Common myeloid progenitor, CD34-positive (primary cell): ENCODE data around the gene SP110.

Source experiments
- CTCF ChIA-PET: fragments of 350-600 bp; sonication (Branson Sonifier 250); formaldehyde crosslinking; loops from one replicate; lab custom pipeline; 2021; ENCODE audit warnings: antibody characterized with exemption; lab: Charles Lee
- POLR2A ChIA-PET: fragments of 350-600 bp; sonication (Branson Sonifier 250); formaldehyde crosslinking; loops from one replicate; lab custom pipeline; 2021; ENCODE audit warnings: antibody characterized with exemption; lab: Charles Lee
- DNase-seq, 3 donors: peaks; one replicate each; pipeline versions ENCODE4 v3.0.0 to v3.0.0-alpha.2; 2013
- H3K27ac ChIP-seq, 2 experiments: 1 replicate in 1 of 2; 2 replicates in 1 of 2; pipeline ENCODE4 v1.7.0; 2013; ENCODE audit warnings: inconsistent platforms in 2 of 2, low read length in 2 of 2, mild to moderate bottlenecking in 2 of 2, low read depth in 1 of 2, moderate library complexity in 1 of 2; ENCODE audit not compliant: severe bottlenecking in 2 of 2, insufficient read depth in 1 of 2, poor library complexity in 1 of 2
- H3K27me3 ChIP-seq, 5 experiments: replicated peaks in 2 of 5; 1 replicate in 3 of 5; 2 replicates in 2 of 5; pipeline versions ENCODE4 v1.6.1 to v1.7.0; 2013; ENCODE audit warnings: low read length in 4 of 5, mild to moderate bottlenecking in 2 of 5, moderate library complexity in 2 of 5, inconsistent platforms in 1 of 5; ENCODE audit not compliant: insufficient read depth in 5 of 5, control insufficient read depth in 4 of 5
- H3K36me3 ChIP-seq, 4 experiments: 1 replicate in 2 of 4; 2 replicates in 2 of 4; pipeline versions ENCODE4 v1.6.1 to v1.7.0; 2013; ENCODE audit warnings: low read length in 3 of 4, control low read depth in 1 of 4, mild to moderate bottlenecking in 1 of 4; ENCODE audit not compliant: control insufficient read depth in 4 of 4, insufficient read depth in 4 of 4
- H3K4me1 ChIP-seq, 4 experiments: 1 replicate in 3 of 4; 2 replicates in 1 of 4; pipeline versions ENCODE4 v1.6.1 to v1.7.1; 2013; ENCODE audit warnings: low read length in 3 of 4, mild to moderate bottlenecking in 3 of 4, control low read depth in 1 of 4, inconsistent platforms in 1 of 4, moderate library complexity in 1 of 4; ENCODE audit not compliant: control insufficient read depth in 4 of 4, insufficient read depth in 4 of 4; ENCODE audit errors: control extremely low read depth in 1 of 4
- H3K4me3 ChIP-seq, 7 experiments: 1 replicate in 4 of 7; 2 replicates in 3 of 7; pipeline versions ENCODE4 v1.5.1 to v1.7.0; 2013; ENCODE audit warnings: mild to moderate bottlenecking in 7 of 7, low read length in 6 of 7, moderate library complexity in 6 of 7, inconsistent platforms in 2 of 7, low read depth in 2 of 7, control low read depth in 1 of 7; ENCODE audit not compliant: insufficient read depth in 4 of 7, control insufficient read depth in 1 of 7; ENCODE audit errors: extremely low read depth in 1 of 7
- H3K9me3 ChIP-seq, 5 experiments: 1 replicate in 4 of 5; 2 replicates in 1 of 5; pipeline versions ENCODE4 v1.6.1 to v1.7.1; 2013; ENCODE audit warnings: low read length in 4 of 5, mild to moderate bottlenecking in 2 of 5, inconsistent platforms in 1 of 5, low read depth in 1 of 5, moderate library complexity in 1 of 5; ENCODE audit not compliant: control insufficient read depth in 4 of 5, insufficient read depth in 2 of 5; ENCODE audit errors: control extremely low read depth in 1 of 5
- WGBS: methylation state at CpG from one replicate; pipeline ENCODE4 v1.1.5; 2013; ENCODE audit not compliant: insufficient coverage; 5-methylcytosine and 5-hydroxymethylcytosine counted together

The SP110 gene

DNA sequence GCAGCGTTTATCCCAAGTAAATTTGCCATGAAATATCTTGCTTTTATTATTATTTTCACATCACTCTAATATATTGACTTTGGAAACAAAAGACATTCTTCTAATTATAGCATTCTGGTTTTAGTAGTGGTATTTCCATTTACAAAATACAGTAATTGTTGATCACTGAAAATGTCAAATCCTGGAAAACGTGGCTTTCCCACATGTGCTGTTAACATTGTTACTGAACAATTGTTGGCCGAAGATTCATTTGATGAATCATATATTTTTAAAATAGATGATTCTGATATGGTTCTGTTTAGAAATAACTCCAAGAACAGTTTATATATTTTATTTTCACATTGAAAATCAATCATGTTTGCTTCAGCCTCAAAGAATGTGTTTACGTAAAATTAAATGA is 38.7 kb upstream of the SP110 start:
- ChIA-PET POLR2A (no interaction called here), CTCF (no interaction called here)
- no peak overlapping the region for H3K27ac ChIP-seq
- DNase-seq, result no peak
- no peaks in the 10 kb centered on the region for H3K36me3 ChIP-seq
- no peaks in the 10 kb centered on the region for H3K4me1 ChIP-seq
- H3K9me3 ChIP-seq, result no peaks in the 10 kb centered on the region
- H3K27me3 ChIP-seq, result no peaks in the 10 kb centered on the region
- 100% methylated on average over 2 of the region's 4 CpGs for WGBS
- no peak overlapping the region for H3K4me3 ChIP-seq

DNA sequence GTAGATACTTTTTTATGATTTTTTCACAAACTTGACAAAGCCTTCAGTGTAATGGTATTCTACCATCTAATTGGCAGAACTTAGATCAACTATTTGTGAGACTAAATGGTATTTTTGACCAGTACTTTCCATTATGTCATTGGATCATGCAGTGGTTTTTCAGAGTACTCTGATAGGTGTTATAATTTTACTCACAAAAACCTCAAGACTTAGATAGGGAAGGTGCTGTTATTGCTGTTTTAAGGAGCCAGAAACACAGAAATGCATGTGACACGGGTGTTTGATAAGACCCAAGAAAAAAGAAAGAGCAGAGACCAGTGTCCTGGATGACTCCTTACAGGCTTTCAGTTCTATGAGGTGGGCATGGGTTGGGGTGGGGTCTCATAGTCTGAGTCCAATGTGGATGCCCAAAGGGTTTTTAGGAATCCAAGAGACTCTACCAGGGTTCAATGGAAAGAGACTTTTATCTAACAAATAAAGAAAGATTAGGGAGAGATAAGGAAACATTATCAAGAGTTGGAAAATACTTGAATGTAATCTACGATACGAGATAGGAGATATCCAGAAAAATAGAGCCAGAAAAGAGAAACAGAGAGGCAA is 37.0 kb upstream of the SP110 start:
- DNase-seq, result no peak
- no peak overlapping the region for H3K4me3 ChIP-seq
- POLR2A ChIA-PET, result no interaction called here
- no peaks in the 10 kb centered on the region for H3K36me3 ChIP-seq
- H3K4me1 ChIP-seq, result no peaks in the 10 kb centered on the region
- no peaks in the 10 kb centered on the region for H3K27me3 ChIP-seq
- H3K9me3 ChIP-seq, result no peaks in the 10 kb centered on the region
- 96% methylated on average over 3 of the region's 3 CpGs for WGBS
- CTCF ChIA-PET, result no interaction called here
- no peak overlapping the region for H3K27ac ChIP-seq

DNA sequence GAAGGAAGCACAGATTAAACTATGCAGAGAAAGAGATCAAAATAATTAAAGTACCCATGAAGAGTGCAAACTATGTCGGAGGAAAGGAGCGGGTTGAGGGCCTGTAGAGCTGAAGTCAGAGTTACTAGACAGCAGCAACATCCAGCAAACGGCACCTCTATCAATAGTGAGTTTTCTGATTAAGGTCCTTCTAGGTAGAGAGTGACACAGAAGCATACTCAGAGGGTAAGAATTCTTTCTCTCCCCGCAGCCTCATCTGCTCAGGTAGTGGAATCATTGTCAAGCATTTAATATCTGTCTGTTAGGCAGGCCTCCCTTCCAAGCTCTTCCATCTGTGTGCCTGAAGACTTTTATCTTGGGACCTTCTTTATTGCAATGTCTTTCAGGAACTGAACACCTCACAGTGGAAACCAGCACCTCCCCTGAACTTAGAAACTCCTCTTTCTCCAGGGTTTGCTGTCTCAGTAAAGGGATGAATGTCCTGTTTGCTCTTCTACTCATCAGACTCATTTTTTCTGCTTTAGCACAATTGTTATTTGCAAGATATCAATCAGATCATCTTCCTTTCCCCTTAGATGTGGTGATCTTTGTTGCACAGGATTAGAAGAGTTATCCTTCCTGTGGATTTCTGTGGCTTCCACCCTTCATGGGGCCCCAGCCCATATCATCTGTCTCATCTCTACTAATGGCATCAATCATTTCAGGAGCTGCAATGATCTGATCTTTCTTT is 34.5 kb upstream of the SP110 start:
- no peaks in the 10 kb centered on the region for H3K36me3 ChIP-seq
- H3K4me3 ChIP-seq, result no peak overlapping the region
- H3K27ac ChIP-seq, result no peak overlapping the region
- H3K4me1 ChIP-seq, result no peaks in the 10 kb centered on the region
- no peaks in the 10 kb centered on the region for H3K27me3 ChIP-seq
- no peak for DNase-seq
- 100% methylated on average over 3 of the region's 4 CpGs for WGBS
- CTCF ChIA-PET, result no interaction called here
- POLR2A ChIA-PET, result interaction anchor here (0.6 kb wide), 2 partner anchors 152 to 306 kb away, joined by 3 to 4 read pairs; no protein-coding TSS in a partner anchor
- no peaks in the 10 kb centered on the region for H3K9me3 ChIP-seq

DNA sequence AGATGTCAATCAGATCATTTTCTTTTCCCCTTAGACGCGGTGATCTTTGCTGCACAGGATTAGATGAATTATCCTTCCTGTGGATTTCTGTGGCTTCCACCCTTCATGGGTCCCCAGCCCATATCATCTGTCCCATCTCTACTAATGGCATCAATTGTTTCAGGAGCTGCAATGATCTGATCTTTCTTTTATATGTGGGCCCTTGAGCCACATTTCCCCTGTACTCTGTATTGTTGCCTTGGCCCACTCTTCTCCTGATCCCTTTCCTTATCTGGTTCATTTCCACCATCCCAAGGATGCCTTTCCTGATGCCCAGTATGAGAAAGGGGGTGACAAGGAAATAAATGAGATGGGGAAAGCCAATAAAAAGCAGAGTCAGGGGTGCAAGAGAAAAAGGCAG is 30.4 kb upstream of the SP110 start:
- no peaks in the 10 kb centered on the region for H3K36me3 ChIP-seq
- H3K4me1 ChIP-seq, result no peaks in the 10 kb centered on the region
- H3K9me3 ChIP-seq, result no peaks in the 10 kb centered on the region
- peaks cover 0 to 2% (median 0%) of the 10 kb centered on the region in 5 experiments for H3K27me3 ChIP-seq
- CTCF ChIA-PET, result no interaction called here
- no peak for DNase-seq
- no peak overlapping the region for H3K27ac ChIP-seq
- H3K4me3 ChIP-seq, result no peak overlapping the region
- WGBS, result 100% methylated on average over 1 of the region's 2 CpGs
- POLR2A ChIA-PET, result no interaction called here

DNA sequence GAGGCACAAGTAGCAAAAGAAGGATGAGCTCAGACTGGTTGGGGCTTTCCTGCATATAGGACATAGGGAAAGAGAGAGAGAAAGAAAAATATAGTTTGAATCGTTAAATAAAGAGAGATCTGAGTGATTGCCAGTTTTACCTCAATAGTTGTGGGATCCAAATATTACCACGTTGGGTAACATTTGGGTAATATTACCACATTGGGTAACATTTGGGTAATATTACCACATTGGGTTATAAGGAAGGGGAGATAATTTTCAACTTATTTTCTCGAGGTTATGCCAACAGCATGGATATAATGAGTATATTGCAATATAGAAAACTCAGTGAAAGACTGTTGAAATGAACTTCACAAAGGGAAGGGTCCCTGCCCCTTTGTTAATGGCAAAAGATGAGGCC is 26.4 kb upstream of the SP110 start:
- ChIA-PET CTCF (no interaction called here), POLR2A (no interaction called here)
- Histone ChIP-seq H3K27ac (no peak overlapping the region), H3K27me3 (peaks cover 0 to 2% (median 0%) of the 10 kb centered on the region in 5 experiments), H3K4me1 (no peaks in the 10 kb centered on the region), H3K9me3 (no peaks in the 10 kb centered on the region), H3K4me3 (no peak overlapping the region), H3K36me3 (no peaks in the 10 kb centered on the region)
- no peak for DNase-seq
- 94% methylated on average over 2 of the region's 3 CpGs for WGBS

DNA sequence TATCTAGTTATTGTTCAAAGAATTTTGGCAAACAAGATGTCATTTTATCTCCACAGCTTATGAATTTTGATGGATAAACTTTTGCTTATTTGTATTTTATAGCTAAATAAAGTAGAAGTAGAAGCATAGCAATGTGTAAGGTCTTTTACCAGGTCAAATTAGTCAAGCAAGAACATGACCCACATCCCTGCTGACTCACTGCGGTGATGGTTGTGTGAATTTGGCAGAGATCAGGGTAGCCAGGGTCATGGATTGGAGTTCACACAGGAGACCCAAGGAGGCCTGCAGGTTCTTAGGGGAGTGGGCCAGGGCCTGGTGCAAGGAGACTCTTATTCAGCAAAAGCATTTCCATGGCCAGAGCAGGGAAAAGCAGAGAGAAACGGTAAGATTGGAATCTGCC is 24.4 kb upstream of the SP110 start:
- Histone ChIP-seq H3K4me3 (no peak overlapping the region), H3K36me3 (no peaks in the 10 kb centered on the region), H3K27ac (no peak overlapping the region), H3K9me3 (no peaks in the 10 kb centered on the region), H3K27me3 (peaks cover 0 to 2% (median 0%) of the 10 kb centered on the region in 5 experiments), H3K4me1 (no peaks in the 10 kb centered on the region)
- WGBS, result 94% methylated on average over 2 of the region's 2 CpGs
- DNase-seq, result no peak
- POLR2A ChIA-PET, result no interaction called here
- CTCF ChIA-PET, result no interaction called here

DNA sequence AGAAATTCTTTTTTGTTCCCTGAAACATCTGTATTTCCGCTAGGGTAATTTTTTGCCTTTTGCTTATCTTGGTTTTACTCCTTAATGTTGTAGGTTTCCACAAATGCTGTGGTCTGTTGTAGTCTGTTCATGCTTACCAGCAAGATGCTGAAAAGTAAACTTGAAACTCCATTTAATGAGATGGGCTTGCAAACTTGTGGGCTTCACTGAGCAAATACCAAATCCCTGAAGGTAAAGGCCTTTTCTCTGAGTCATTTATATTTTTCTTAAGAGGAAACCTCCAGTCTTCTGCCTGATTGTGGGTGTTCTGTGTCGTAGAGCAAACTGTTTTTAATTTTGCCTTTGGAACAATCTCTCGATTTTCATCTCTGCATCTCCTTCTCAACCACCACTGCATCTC is 15.1 kb upstream of the SP110 start:
- ChIA-PET POLR2A (no interaction called here), CTCF (no interaction called here)
- Histone ChIP-seq H3K27ac (no peak overlapping the region), H3K27me3 (no peaks in the 10 kb centered on the region), H3K4me1 (peaks cover 0 to 5% (median 0%) of the 10 kb centered on the region in 4 experiments), H3K9me3 (peaks cover 0 to 14% (median 5%) of the 10 kb centered on the region in 5 experiments), H3K36me3 (no peaks in the 10 kb centered on the region), H3K4me3 (no peak overlapping the region)
- WGBS, result 100% methylated on average over 1 of the region's 3 CpGs
- DNase-seq, result no peak
